Panc1 (cell line): ENCODE measurements around the gene CDK5. TPM values are rescaled to one million over a fixed set of nuclear protein-coding genes. Genes with fewer than 3 reads are reported as not detected.

Experiments
- ATAC-seq: fragments of 200-7000 bp; cut with Tn5 transposase; 2 replicates; pipeline ENCODE4 v1.9.1; 2020; ENCODE audit warnings: mild to moderate bottlenecking, moderate library complexity
- BruUV-seq: library from RNA; stranded (reverse); fragments of 400-500 nt; replicated peaks from 2 replicates; lab custom pipeline; 2021; lab: Mats Ljungman, UMichigan
- CTCF ChIA-PET: fragments of 300-600 bp; sonication (Branson Sonifier 250); formaldehyde crosslinking; loops from one replicate; lab custom pipeline; 2022; ENCODE audit warnings: antibody characterized with exemption; lab: Charles Lee
- POLR2A ChIA-PET: fragments of 300-600 bp; sonication (Branson Sonifier 250); formaldehyde crosslinking; loops from one replicate; lab custom pipeline; 2022; ENCODE audit warnings: antibody characterized with exemption; lab: Charles Lee
- DNase-seq: peaks from one replicate; pipeline ENCODE4 v3.0.0-alpha.2; 2010; ENCODE audit warnings: low read depth, low spot score
- H3K27ac ChIP-seq: 2 replicates; pipeline ENCODE4 v1.5.1; 2011; ENCODE audit warnings: mild to moderate bottlenecking, low read length, inconsistent platforms
- H3K27me3 ChIP-seq: fragments of 200-500 bp; sonication (Bioruptor generic); 2 replicates; pipeline ENCODE4 v1.6.0; 2014; ENCODE audit warnings: low read length, inconsistent platforms; ENCODE audit not compliant: control insufficient read depth, insufficient read depth
- H3K36me3 ChIP-seq: fragments of 200-500 bp; sonication (Bioruptor generic); 2 replicates; pipeline ENCODE4 v1.5.1; 2014; ENCODE audit warnings: inconsistent platforms, mild to moderate bottlenecking, low read length, moderate library complexity; ENCODE audit not compliant: control insufficient read depth, insufficient read depth
- H3K4me1 ChIP-seq: 2 replicates; pipeline ENCODE4 v1.5.1; 2011; ENCODE audit warnings: inconsistent platforms, mild to moderate bottlenecking, low read length, moderate library complexity; ENCODE audit not compliant: control insufficient read depth, insufficient read depth
- H3K4me3 ChIP-seq, 2 experiments: 2 replicates each; pipeline ENCODE4 v1.5.1; 2011 to 2012; ENCODE audit warnings: low read depth in 2 of 2, low read length in 2 of 2, mild to moderate bottlenecking in 2 of 2, inconsistent platforms in 1 of 2, moderate library complexity in 1 of 2
- H3K9me3 ChIP-seq: fragments of 200-500 bp; sonication (Bioruptor generic); 2 replicates; pipeline ENCODE4 v1.5.1; 2014; ENCODE audit warnings: low read depth, mild to moderate bottlenecking, inconsistent platforms, low read length, moderate library complexity; ENCODE audit not compliant: control insufficient read depth, insufficient read depth
- CTCF ChIP-seq: fragments of 450-650 bp; IDR thresholded peaks from 2 replicates; pipeline ENCODE4 v1.5.1; 2017; ENCODE audit warnings: mild to moderate bottlenecking
- POLR2AphosphoS5 ChIP-seq: IDR thresholded peaks from 2 replicates; pipeline ENCODE4 v1.6.1; 2012; ENCODE audit warnings: mild to moderate bottlenecking, low read depth, low read length, moderate library complexity
- SIN3A ChIP-seq: IDR thresholded peaks from 2 replicates; pipeline ENCODE4 v1.6.1; 2012; ENCODE audit warnings: low read depth, mild to moderate bottlenecking, low read length, moderate library complexity, borderline replicate concordance; ENCODE audit not compliant: insufficient read depth
- TCF7L2 ChIP-seq: IDR thresholded peaks from 2 replicates; pipeline ENCODE4 v1.6.1; 2011; ENCODE audit warnings: mild to moderate bottlenecking, low read depth, low read length, inconsistent platforms
- in situ Hi-C: cut with HindIII; loops from 2 replicates; pipeline ENCODE4 v1.10.0; 2016; ENCODE audit warnings: low sequenced_read_pairs, low pct_unique_long_range_greater_than_20kb
- intact Hi-C: fragments of 100-400 bp; cut with micrococcal nuclease; formaldehyde crosslinking; loops from one replicate; pipeline ENCODE4 v1.10.0; 2022; ENCODE audit not compliant: unreplicated experiment
- total RNA-seq: library from RNA; stranded (reverse); gene quantifications from one replicate; pipeline ENCODE4 v1.2.1, GENCODE V29; 2021; ENCODE audit not compliant: unreplicated experiment
- TF ChIP-seq, protein P1 (sequence below), 2 experiments: IDR thresholded peaks; 2 replicates each; pipeline ENCODE4 v1.6.1; 2011 to 2012; ENCODE audit warnings: low read depth in 2 of 2, control low read depth in 1 of 2, low read length in 1 of 2, mild to moderate bottlenecking in 1 of 2, moderate library complexity in 1 of 2; ENCODE audit not compliant: insufficient read depth in 1 of 2

The CDK5 gene
- total RNA-seq, 1 experiment from 2014 or later = 25.6 TPM

GRCh38 chr7:151079199-151079910 is 21.7 kb upstream of the CDK5 start:
- BruUV-seq = no TSS peak
- no peaks in the 10 kb centered on the region; the same call in 1 of the 2 replicates for H3K36me3 ChIP-seq

DNA sequence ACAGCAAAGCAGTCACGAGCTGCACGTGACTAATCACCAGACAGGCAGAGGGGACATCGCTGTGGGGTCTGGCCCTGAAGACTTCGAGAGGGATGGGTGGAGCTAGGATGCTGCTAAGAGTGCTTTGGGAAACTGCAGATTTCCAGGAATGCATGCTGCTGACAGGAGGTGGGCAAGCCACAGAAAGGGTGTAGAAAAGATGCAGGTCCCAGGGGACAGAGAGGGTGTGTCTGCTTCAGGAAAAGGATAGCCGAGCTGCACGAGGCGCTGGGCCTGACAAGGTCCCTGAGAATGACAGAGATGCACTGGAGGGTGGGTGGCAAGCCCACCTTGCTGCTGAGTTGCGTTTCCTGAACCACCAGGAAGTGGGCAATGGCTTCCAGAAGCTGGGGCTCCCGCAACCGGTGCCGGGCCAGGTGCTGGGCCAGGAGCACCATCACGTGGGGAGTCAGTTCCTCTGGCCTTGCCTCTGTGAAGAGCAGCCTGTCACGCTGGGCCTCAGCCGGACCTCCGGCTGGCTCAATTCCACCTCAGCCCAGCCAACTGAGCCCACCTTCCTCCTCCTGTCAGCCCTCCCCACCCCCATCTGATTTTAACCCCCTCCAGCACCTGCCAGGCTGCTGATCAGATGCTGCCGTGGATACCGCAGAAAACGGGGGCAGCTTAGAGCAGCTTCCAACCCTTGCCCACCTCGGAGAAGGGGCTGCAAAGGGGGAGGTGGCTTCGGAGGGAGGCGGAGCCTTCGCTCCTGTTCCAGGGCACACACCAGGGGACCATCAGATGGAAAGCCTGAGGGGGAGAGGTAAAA is 20.7 kb upstream of the CDK5 start:
- no peak for ATAC-seq
- Histone ChIP-seq H3K36me3 (no peaks in the 10 kb centered on the region; the same call in 1 of the 2 replicates), H3K9me3 (no peaks in the 10 kb centered on the region), H3K4me1 (peaks cover 44% of the 10 kb centered on the region), H3K27ac (peak overlapping the region; percentile 91), H3K4me3 (peak overlapping the region; percentile 74 to 93; a peak in 3 of 4 replicates), H3K27me3 (no peaks in the 10 kb centered on the region)
- ChIA-PET CTCF (no interaction called here), POLR2A (no interaction called here)
- DNase-seq = no peak
- intact Hi-C loops (loop anchor here (5.0 kb wide), 1 partner anchor 34 kb away; no protein-coding TSS in a partner anchor), in situ Hi-C loops (no loop called here)
- TF ChIP-seq, protein P1, sequence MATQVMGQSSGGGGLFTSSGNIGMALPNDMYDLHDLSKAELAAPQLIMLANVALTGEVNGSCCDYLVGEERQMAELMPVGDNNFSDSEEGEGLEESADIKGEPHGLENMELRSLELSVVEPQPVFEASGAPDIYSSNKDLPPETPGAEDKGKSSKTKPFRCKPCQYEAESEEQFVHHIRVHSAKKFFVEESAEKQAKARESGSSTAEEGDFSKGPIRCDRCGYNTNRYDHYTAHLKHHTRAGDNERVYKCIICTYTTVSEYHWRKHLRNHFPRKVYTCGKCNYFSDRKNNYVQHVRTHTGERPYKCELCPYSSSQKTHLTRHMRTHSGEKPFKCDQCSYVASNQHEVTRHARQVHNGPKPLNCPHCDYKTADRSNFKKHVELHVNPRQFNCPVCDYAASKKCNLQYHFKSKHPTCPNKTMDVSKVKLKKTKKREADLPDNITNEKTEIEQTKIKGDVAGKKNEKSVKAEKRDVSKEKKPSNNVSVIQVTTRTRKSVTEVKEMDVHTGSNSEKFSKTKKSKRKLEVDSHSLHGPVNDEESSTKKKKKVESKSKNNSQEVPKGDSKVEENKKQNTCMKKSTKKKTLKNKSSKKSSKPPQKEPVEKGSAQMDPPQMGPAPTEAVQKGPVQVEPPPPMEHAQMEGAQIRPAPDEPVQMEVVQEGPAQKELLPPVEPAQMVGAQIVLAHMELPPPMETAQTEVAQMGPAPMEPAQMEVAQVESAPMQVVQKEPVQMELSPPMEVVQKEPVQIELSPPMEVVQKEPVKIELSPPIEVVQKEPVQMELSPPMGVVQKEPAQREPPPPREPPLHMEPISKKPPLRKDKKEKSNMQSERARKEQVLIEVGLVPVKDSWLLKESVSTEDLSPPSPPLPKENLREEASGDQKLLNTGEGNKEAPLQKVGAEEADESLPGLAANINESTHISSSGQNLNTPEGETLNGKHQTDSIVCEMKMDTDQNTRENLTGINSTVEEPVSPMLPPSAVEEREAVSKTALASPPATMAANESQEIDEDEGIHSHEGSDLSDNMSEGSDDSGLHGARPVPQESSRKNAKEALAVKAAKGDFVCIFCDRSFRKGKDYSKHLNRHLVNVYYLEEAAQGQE (IDR thresholded peaks at IDR 0.05; ENCODE audit: insufficient read depth in 1 of 2, low read depth in 2 of 2, low read length in 1 of 2) = 0 out of 4 replicates have a peak, but pooled peaks of 1 of the 2 experiments have one; percentile 7
- TF ChIP-seq POLR2AphosphoS5 (peak; percentile 15), SIN3A (no peak), TCF7L2 (no peak), CTCF (no peak)
- no TSS peak for BruUV-seq

More at GRCh38 chr7:151079199-151079910, 21.7 kb upstream of the CDK5 start:
- H3K4me1 ChIP-seq = peaks cover 50% of the 10 kb centered on the region
- POLR2A ChIA-PET = no interaction called here
- peak overlapping the region; percentile 91 for H3K27ac ChIP-seq
- no peak for DNase-seq
- in situ Hi-C loops = no loop called here
- intact Hi-C loops = loop anchor here (5.0 kb wide), 1 partner anchor 33 kb away; no protein-coding TSS in a partner anchor
- no peak for ATAC-seq
- peak overlapping the region; percentile 74 to 93 for H3K4me3 ChIP-seq
- no peaks in the 10 kb centered on the region for H3K9me3 ChIP-seq
- H3K27me3 ChIP-seq = no peaks in the 10 kb centered on the region
- TF ChIP-seq TCF7L2 (no peak), POLR2AphosphoS5 (no peak; the same call in 1 of the 2 replicates), SIN3A (no peak), CTCF (no peak)
- TF ChIP-seq, protein P1 (IDR thresholded peaks at IDR 0.05; ENCODE audit: insufficient read depth in 1 of 2, low read depth in 2 of 2, low read length in 1 of 2) = no peak
- CTCF ChIA-PET = no interaction called here
